RWPE1 (cell line): ENCODE data around the gene TMED8.
A peak's percentile ranks its signal among the peaks of the same experiment; 100 is the strongest.

Experiments
- CTCF ChIA-PET: fragments of 350-600 bp; sonication (Branson Sonifier 250); formaldehyde crosslinking; extraction: SDS; loops from one replicate; lab custom pipeline; 2021; lab: Yijun Ruan, JAX
- POLR2A ChIA-PET: fragments of 400-600 bp; formaldehyde crosslinking; extraction: SDS; loops from one replicate; lab custom pipeline; 2020; ENCODE audit warnings: antibody characterized with exemption; ENCODE audit not compliant: low non-redundant PET; lab: Yijun Ruan, JAX
- DNase-seq: peaks from one replicate; pipeline ENCODE4 v3.0.0; 2012; ENCODE audit warnings: low spot score
- H3K27ac ChIP-seq: fragments of 450-650 bp; 2 replicates; pipeline ENCODE4 v1.5.1; 2017
- TF ChIP-seq, protein P1 (sequence below): fragments of 450-650 bp; conservative IDR thresholded peaks from 2 replicates; pipeline ENCODE4 v1.5.1; 2017; ENCODE audit warnings: low read depth, mild to moderate bottlenecking

Gene TMED8

DNA sequence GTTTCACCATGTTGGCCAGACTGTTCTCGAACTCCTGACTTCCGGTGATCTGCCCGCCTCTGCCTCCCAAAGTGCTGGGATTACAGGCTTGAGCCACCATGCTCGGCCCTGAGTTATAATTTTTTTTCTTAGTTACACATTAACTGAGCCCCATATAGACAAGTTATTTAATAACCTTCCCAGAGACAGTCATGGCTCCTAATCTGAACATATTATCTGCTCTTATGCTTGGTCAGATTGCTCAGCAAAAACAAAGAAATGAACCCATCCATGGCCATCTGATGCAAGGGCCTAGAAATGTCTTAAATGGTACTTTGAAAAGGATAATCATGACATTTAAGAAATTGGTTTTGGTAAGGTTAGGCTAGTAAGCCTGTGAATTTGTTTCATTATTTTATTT is 13.3 kb upstream of the TMED8 start:
- ChIA-PET CTCF (interaction anchor here (0.6 kb wide), 1 partner anchor 89 kb away, joined by 3 read pairs; no protein-coding TSS in a partner anchor), POLR2A (no interaction called here)

DNA sequence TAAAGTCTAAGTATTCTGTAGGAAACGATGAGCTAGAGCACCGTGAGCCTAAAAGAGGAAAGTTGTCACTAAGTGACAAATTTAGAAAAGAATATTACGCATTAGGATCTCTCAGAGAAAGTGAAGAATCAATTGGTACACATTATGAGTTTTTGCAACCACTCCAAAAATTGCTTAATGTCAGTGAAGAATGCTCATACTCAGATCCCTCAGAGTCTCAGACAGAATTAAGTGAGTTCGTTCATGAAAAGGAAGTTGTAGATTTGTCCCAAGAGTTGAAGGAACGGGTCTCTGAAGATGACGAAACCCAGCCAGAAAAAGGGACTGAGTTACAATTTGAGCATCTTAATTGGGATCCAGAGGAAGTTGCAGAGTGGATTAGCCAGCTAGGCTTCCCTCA is 1.8 kb upstream of the TMED8 start:
- DNase-seq = no peak
- no peak overlapping the region for H3K27ac ChIP-seq
- TF ChIP-seq, protein P1, sequence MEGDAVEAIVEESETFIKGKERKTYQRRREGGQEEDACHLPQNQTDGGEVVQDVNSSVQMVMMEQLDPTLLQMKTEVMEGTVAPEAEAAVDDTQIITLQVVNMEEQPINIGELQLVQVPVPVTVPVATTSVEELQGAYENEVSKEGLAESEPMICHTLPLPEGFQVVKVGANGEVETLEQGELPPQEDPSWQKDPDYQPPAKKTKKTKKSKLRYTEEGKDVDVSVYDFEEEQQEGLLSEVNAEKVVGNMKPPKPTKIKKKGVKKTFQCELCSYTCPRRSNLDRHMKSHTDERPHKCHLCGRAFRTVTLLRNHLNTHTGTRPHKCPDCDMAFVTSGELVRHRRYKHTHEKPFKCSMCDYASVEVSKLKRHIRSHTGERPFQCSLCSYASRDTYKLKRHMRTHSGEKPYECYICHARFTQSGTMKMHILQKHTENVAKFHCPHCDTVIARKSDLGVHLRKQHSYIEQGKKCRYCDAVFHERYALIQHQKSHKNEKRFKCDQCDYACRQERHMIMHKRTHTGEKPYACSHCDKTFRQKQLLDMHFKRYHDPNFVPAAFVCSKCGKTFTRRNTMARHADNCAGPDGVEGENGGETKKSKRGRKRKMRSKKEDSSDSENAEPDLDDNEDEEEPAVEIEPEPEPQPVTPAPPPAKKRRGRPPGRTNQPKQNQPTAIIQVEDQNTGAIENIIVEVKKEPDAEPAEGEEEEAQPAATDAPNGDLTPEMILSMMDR = no peak
- CTCF ChIA-PET = interaction anchor here (0.6 kb wide), 1 partner anchor 212 kb away, joined by 3 read pairs; no protein-coding TSS in a partner anchor
- POLR2A ChIA-PET = no interaction called here

More for the DNA sequence above, 13.3 kb upstream of the TMED8 start:
- TF ChIP-seq, protein P1 = no peak
- no peak for DNase-seq
- no peak overlapping the region for H3K27ac ChIP-seq

GRCh38 chr14:77377502-77377844 is 579 bp upstream of the TMED8 start:
- peak overlapping the region; percentile 89 for H3K27ac ChIP-seq
- DNase-seq = no peak
- TF ChIP-seq, protein P1 = no peak
- POLR2A ChIA-PET = interaction anchor here (1.6 kb wide), 1 partner anchor 56 kb away, joined by 5 read pairs; the partner anchor contains the start of genes GSTZ1 and POMT2
- CTCF ChIA-PET = no interaction called here

GRCh38 chr14:77375973-77376770 is 722 bp downstream of the TMED8 start:
- ChIA-PET CTCF (no interaction called here), POLR2A (interaction anchor here (1.6 kb wide), 1 partner anchor 55 kb away, joined by 5 read pairs; the partner anchor contains the start of genes GSTZ1 and POMT2)
- H3K27ac ChIP-seq = peak overlapping the region; percentile 89
- DNase-seq = no peak
- TF ChIP-seq, protein P1 = no peak

DNA sequence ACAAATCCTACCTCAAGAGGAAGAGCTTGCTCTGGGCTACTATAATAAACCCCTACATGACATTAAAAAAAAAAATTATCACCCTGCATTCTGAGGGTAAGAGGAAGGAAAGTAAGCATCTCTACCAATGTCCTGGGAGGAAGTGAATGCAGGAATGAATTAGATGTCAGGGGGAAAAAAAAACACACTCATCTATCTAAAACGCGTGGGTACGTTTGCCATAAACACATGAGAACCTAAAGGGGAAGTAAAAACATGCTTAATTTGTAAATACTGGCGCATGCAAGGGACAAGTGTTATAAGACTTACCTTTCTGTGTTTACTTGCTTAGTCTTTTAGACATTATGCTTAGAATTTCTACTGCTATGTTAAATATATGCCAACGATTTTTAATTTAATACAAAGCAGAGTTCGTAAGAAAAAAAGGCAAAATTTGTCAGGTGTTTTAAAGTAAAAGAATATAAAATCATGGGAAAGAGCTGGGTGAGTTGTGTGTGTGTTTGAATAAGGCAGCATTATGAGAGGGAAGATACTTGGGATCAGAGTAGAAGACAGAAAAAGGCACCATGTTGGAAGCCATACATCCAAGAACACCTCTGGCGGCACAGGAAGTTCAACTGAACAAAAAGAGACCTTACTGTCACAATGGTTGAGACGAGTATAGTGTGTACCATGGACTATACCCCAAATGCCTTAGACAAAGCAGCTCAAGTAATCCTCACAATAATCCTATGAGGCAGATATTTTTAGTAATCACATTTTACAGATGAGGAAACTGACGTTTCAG is 1.5 kb downstream of the TMED8 start:
- no peak overlapping the region for H3K27ac ChIP-seq
- DNase-seq = no peak
- ChIA-PET POLR2A (no interaction called here), CTCF (interaction anchor here (0.6 kb wide), 1 partner anchor 14 kb away, joined by 5 read pairs; no protein-coding TSS in a partner anchor)
- TF ChIP-seq, protein P1 = no peak

- DNase-seq = no peak
- TF ChIP-seq, protein P1 = no peak
- POLR2A ChIA-PET = no interaction called here
- CTCF ChIA-PET = no interaction called here
- H3K27ac ChIP-seq = no peak overlapping the region
These were observed 4.5 kb downstream of the TMED8 start for GRCh38 chr14:77372304-77372841.
